HG02870 (cell line): Measurements from ENCODE around the gene NSMCE1.
"Not testable (repeated sequence)": the region's sequence is repeated elsewhere in the genome, so short reads cannot be mapped to it uniquely, and the experiment has no call there.

Experiments
- ATAC-seq: cut with Tn5 transposase; IDR thresholded peaks from one replicate; pipeline ENCODE4 v1.9.1; 2021; ENCODE audit warnings: mild to moderate bottlenecking, moderate library complexity; ENCODE audit not compliant: unreplicated experiment

NSMCE1 gene

DNA sequence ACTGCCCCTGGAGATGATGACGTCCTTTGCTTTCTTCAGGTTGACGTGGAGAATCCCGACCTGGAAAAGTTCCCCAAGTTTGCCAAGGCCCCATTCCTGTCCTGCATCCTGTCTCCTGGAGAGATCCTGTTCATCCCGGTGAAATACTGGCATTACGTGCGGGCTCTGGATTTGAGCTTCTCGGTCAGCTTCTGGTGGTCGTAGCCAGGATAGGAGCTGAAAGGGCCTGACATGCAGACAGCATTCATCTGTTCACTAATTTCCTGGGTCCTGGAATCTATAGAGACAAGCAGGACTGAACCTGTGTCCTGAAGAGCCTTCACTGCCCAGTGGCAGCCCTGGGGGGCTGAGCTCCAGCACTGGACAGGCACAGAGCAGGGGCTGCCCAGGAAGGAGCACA lies 48.0 kb downstream of the NSMCE1 start:
- ATAC-seq = no peak

DNA sequence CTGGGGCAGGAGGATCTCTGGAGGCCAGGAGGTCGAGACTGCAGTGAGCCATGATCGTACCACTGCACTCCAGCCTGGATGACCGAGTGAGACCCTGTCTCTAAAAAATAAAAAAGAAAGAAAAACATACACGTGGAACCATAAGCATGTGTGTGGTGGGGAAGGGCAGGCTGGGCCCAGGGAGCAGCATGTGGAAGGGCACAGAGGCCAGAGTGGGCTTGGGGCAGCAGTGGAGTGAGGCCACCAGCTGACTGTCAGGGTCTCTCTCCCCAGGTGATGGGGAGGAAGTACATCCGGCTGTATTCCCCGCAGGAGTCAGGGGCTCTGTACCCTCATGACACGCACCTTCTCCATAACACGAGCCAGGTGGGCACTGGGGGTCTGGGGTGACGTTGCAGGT lies 48.5 kb downstream of the NSMCE1 start:
- ATAC-seq = no peak

DNA sequence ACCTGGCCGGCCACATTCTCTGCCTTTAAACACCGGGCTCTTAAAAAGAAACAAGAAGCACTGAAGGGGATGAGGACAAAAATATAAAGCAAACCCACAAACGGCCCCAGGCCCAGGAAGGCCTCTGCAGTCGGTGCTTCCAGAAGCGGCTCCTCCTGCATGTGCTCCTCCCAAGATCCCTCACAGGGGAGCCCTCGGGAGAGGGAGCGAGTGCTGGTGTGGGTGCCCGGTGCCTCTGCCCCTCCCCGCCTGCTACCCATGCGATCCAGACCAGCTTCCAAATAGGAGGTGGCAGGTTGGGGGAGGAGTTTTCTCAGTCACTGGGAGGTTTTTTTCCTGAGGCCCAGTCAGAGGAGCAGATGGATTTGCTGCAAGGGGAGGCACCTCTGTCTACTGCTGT lies 49.4 kb downstream of the NSMCE1 start:
- ATAC-seq = no peak

DNA sequence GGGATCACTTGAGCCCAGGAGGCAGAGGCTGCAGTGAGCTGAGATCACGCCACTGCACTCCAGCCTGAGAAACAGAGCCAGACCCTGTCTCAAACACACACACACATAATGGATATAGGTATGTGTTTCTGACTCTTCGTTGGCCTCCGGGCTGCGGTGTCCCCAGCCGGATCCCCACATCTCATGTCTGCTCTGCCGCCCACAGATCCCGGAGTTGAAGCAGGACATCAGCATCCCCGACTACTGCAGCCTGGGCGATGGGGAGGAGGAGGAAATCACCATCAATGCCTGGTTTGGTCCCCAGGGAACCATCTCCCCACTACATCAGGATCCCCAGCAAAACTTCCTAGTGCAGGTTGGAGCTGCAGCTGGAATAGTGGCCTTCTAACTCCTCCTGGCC lies 49.8 kb downstream of the NSMCE1 start:
- ATAC-seq = no peak

DNA sequence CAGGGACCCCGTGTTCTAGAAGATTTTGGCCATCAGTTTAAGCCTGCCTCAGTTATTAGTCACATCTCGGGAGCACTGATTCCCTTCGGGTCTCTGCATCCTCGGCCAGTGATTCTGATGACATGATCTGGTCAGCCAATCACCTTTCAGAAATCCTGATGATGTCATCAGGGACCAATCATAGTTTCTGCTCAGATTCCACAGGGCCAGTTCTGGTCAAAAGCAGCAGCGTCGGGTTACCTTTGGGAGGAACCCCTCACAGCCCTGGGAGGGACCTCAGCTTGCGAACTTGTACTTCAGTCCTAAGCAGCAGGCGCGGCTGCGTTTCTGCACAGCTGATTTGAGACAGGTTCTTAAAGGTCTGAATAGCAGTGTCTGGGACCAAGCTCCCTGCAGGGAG lies 51.3 kb downstream of the NSMCE1 start:
- ATAC-seq = no peak

DNA sequence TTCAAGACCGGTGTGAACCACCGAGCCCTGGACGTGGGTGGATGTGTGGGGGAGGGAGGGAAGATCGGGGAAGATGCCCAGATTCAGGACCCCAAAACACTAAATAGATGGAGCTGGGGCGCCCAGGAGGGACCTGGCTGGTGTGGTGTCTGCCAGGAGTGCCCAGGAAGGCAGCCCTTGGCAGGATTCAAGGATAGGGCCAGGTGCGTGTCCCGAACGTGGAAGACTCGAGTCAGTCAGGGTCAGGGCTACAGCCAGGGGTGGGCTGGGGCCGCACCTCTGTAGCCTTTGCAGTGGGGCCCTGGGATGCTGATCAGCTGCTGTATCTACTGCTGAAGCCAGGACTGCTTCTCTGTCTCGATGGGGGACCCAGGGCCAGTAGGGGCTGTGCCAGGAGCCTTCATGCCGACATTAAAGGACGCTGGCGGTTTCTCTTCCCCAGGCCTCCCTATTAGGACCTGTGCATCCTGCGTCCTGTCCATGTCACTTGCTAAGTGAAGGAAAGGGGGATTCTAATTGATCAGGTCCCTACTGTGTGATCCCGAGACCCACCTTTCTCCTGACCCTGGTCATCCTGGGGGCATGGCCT lies 52.2 kb downstream of the NSMCE1 start:
- no peak for ATAC-seq

DNA sequence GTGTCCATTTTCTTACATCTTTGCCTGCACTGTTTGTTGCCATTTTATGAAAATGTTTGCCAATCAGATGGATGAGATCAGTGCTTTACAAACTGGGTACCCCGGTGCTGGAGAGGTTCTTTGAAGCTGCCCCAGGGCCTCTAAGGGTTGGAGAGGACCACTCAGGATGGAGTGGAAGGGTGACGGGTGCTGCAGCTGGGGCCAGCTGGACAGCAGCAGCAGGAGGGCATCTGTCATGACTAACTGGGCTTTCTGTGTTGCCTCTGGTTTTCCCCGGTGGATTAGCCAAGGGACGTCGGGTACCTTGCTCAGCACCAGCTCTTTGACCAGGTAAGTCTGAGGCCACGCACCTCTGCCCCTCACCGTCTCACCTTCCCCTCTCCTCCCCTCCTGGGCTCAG lies 52.9 kb downstream of the NSMCE1 start:
- ATAC-seq = no peak

DNA sequence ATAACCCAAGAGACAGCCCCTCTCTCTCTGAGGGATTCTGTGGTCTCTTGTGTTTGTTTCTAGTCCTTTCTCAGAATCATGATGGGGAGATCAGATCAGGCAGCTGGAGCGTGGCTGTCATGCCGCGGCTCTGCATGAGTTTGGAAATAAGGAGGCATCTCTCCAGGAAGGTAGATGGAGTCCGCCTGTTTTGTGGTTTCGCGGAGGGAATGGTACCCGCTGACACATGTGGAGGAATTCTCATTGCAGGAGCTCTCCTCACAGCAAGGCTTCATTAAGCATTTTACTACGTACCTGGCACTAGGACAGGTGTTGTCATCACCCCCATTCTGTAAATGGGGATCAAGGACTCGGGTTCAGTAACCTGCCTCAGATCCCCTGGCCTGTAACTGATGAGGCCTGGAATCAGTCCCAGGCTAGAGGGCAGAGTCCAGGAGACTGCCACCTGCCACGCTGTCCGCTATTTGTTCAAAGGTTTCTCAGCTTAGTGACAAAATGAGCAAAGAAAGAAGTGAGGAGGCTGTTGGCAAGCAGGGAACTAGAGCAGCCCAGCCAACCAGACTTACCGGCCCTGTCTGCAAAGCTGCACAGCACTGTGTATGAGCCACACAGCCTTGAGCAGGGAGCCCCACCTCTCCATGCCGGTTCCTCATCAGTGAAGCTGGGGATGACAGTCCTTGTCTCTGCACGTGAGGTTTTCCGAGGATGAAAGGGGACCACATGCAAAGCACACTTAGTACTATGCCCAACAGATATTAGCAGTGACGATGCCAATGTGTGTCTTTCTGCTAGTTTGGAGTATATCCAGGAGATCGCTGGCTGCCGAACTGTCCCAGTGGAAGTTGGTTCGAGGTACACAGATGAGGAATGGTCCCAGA lies 54.2 kb downstream of the NSMCE1 start:
- no peak for ATAC-seq

DNA sequence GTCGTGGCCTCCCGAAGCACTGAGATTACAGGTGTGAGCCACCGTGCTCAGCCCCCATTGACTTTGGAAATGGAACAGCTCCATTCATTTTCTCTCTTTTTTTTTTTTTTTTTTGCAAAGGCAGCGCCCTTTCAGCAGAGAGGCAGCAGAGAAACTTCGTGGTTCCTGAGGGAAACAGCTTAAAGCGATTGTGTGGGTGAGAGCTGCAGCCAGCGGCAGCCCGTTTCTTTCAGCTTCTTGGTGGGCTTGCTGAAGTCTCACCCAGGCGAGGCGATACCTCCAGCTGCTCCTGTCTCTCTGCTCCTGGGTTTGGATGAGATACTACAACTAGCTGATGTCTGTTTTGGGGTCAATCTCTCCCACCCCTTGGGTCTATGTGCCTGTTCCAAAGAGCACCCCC lies 57.5 kb downstream of the NSMCE1 start:
- no peak for ATAC-seq

DNA sequence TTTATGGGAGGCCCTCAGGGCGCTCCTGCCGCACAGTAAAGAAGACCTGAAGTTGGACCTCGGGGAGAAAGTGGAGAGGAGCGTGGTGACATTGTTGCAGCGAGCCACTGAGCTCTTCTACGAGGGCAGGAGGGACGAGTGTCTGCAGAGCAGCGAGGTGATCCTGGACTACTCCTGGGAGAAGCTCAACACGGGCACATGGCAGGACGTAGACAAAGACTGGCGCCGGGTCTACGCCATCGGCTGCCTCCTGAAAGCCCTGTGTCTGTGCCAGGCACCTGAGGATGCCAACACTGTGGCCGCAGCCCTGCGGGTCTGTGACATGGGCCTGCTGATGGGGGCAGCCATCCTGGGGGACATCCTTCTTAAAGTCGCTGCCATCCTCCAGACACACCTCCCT lies 58.4 kb downstream of the NSMCE1 start:
- no peak for ATAC-seq

DNA sequence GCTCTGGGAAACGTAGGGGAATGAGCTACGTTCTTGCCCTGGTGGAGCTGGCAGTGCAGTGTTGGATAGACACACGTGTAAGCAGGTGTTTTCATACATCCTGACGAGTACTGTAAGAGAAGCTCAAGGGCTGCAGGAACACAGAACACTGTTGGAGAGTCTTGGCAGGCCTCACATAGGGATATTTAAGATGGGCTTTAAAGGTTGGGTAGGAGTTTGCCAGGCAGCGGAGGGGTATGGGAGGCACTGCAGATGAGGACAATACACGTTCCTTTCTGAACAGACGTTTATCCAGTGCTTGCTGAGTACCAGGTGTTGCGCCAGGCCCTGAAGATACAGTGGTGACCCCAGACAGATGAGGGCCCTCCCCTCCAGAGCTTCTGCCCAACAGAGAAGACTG lies 59.0 kb downstream of the NSMCE1 start:
- no peak for ATAC-seq

DNA sequence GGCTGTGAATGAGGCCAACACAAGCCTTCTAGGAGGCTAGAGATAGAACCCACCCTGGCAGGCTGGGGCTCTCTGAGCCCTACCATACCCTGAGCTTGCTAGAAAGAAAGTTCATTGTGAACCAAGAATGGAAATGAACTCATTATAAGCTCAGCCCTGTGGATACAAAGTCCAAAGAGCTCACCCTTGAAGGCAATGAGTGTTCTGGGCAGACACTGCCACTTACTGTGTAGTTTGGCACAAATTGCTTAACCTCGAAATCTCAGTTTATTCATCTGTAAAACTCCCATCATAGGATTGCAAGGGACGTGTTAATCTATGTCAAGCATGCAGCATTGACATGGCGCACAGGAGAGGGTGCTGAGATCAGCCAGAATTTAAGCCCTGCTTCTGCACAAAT lies 59.8 kb downstream of the NSMCE1 start:
- no peak for ATAC-seq

DNA sequence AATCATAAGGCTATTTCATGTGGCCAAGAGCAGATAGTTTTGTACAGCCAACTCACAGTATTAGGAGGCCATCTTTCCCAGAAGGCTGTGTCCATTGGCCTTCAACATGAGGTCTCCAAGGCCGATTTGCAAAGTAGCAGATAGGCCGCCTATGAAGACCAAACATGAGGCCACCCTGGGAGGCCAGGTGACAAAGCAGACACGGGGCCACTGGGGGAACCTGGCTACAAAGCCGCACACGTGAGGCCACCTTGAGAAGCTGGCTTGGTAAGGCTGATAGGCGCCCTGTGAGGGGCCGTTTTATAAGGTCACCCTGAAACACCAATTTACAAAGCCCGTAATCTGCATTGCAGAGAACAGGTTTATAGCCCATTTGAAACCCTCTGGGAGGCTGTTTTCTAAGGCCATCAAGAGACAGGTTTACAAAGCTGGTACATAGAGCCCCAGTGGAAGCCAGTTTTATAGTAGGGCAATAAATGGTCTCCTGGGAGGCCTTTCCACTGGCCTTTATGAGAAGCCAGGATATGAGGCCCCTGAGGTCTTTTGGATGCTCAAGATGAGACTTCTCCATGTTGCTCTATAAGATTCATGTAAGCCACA lies 60.4 kb downstream of the NSMCE1 start:
- ATAC-seq = no peak

DNA sequence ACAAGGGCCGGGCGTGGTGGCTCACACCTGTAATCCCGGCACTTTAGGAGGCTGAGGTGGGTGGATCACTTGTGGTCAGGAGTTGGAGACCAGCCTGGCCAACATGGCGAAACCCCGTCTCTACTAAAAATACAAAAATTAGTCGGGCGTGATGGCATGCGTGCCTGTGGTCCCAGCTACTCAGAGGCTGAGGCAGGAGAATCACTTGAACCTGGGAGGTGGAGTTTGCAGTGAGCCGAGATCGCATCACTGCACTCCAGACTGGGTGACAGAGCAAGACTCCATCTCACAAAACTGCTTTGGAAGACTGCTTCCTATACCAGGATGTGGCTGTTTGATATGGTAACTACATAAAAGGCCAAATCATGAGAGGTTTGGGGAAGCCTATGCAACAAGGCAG lies 61.5 kb downstream of the NSMCE1 start:
- ATAC-seq = not testable (repeated sequence)

DNA sequence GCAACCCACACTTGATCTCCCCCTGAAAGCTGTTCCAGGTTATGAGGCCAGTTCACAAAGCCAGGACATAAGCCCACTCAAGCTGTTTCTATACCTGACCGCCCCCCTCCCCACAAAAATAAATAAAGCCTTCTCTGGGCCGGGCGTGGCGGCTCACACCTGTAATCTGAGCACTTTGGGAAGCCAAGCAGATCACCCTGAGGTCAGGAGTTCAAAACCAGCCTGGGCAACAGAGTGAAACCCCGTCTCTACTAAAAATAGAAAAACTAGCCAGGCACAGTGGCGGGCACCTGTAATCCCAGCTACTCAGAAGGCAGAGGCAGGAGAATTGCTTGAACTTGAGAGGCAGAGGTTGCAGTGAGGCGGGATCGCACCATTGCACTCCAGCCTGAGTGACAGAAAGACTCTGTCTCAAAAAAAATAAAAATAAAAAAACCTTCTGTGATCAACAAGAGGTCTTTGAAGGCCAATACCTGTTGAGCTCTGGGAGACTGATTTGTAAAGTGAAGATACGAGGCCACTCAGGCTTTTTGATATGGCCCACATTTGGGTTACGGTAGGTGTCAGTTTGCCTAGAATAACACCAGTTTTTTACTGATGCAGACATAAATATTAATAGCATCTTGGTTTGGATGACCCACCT lies 63.0 kb downstream of the NSMCE1 start:
- no peak for ATAC-seq

DNA sequence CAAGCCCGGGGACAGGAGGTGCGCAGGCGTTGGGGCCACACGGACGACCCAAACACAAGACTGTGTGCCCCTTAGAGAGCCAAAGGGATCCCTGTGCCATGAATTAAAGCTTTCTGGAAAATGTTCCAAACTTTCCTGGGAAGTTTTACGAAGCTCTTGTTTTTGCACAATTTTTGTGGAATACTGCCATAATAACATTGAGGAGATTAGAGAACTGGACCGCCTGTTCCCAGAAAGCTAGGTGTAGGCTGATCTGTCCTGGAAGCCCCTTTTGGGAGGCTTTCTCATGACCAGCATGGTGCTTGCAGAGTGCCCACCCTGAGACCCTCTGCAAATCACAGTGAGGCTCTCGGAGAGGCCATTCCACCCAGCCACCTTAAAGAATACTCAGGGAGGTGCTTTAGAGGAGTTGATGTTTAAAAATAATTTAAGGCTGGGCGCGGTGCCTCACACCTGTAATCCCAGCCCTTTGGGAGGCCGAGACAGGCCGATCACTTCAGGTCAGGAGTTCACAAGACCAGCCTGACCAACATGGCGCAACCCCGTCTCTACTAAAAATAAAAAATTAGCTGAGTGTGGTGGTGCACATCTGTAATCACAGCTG lies 64.2 kb downstream of the NSMCE1 start:
- ATAC-seq = no peak

DNA sequence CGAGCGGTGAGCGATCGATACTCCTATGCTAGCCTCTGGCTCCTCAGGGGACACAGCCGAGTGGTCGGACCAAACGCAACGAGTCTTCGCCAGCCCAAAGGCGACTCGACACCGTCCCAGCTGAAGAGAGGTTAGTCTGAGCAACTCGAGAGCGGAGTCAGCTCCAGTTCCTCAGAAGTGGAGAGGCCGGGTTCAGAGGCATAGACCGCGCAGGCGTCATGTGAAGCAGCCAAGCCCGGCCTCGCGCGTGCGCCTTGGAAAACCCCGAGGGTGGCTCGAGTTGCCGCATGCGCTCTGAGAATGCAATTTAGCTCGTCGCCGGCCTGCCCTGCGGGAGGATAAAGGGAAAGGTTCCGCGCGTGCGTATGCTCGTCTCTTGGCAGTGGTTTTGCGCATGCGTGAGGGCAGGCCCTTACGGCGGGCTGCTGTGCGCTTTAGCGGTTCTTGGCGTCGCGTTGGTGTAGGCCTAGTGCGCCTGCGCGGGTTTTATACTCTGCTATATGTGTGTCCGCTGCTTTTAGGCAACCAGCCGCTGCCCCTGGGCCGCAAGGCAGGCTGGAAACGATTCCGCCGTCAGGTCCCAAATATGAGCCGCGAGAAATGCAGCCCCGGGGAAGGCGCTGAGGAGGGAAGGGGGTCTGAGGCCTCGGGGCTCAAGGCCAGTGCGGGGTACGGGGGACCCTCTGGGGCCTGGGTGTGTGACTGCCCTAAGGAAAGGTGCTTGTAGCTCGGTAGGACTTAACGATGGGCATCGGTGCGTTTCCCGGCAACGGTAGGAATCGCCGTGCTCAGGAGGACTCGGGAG lies 64.9 kb downstream of the NSMCE1 start, which contains the start of gene KDM8:
Gene KDM8 (plus strand): TSS at position 20 of the 805 bp plus-strand sequence. CDS start 6,598 bp downstream, outside the sequence.
- peak; percentile 91 for ATAC-seq

DNA sequence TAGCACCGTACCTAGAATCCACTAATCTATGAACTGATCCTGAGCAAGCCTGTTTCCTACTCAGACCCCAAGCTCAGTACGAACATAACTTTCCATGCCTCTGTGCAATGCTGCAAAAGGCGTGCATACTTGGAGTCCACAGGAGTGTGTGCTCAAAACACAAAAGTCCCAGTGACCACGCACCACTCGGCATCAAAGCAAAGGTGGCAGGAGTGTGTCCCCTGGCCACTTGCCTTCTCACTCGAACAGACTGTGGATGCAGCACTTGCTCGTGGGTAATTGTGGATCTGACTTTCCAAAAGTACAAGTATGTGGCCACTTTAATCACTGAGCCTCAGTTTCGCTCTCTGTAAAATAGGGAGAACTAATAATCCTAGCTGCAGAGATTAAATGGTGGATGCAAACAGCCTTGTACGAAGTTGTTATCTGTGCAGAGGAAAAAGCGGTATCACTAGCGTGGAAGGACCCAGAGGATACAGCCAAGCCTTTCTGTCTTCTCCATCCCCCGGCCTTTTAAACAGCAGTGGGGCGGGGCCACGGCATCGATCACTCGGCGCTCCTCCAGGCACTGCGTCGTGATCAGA lies 65.6 kb downstream of the NSMCE1 start:
- ATAC-seq = peak; percentile 59

DNA sequence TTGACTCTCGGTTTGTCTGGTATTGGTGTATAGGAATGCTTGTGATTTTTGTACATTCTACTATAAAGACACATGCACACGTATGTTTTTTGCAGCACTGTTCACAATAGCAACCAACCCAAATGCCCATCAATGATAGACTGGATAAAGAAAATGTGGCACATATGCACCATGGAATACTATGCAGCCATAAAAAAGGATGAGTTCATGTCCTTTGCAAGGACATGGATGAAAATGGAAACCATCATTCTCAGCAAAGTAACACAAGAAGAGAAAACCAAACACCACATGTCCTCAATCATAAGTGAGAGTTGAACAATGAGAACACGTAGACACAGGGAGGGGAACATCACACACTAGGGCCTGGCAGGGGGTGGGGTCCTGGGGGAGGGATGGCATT lies 67.7 kb downstream of the NSMCE1 start:
- not testable (repeated sequence) for ATAC-seq

DNA sequence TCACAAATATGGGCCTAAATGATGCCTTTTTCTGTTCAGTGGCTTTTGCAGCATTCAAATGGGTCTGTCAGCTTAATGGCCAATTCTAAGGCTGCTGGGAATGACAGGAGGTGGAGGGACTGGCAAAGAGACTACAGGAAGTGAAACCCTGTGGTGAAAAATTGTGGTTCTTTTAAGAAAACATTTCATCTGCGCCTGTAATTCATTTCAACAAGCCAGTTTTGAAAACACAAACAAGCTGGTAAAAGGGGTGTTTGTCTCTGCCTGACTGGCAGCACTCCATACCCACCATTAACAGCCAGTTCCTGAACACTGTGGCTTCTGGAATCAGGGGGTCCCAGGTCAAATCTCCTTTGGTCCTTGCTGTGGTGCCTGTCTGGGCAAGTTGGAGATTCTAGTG lies 68.8 kb downstream of the NSMCE1 start:
- ATAC-seq = peak; percentile 24
